OCI-LY7 (cell line): ENCODE data around the gene COL9A3. TPM values are rescaled to one million over a fixed set of nuclear protein-coding genes. Genes with fewer than 3 reads are reported as not detected.

Experiments used
- BruUV-seq: library from RNA; stranded (reverse); fragments of 400-500 nt; replicated peaks from 2 replicates; lab custom pipeline; 2021; lab: Mats Ljungman, UMichigan
- CTCF ChIA-PET: fragments of 300-600 bp; sonication (Branson Sonifier 250); formaldehyde crosslinking; loops from one replicate; lab custom pipeline; 2022; ENCODE audit warnings: antibody characterized with exemption; ENCODE audit not compliant: unreplicated experiment; lab: Charles Lee
- POLR2A ChIA-PET: fragments of 300-600 bp; sonication (Branson Sonifier 250); formaldehyde crosslinking; loops from one replicate; lab custom pipeline; 2022; ENCODE audit warnings: antibody characterized with exemption; lab: Charles Lee
- DNase-seq: peaks from one replicate; pipeline ENCODE4 v3.0.0-alpha.2; 2015; ENCODE audit warnings: low spot score
- H2AFZ ChIP-seq: fragments of 200-600 bp; sonication (generic), shearing (Covaris generic); 2 replicates; pipeline ENCODE4 v1.6.1; 2014; ENCODE audit warnings: mild to moderate bottlenecking, antibody characterized with exemption, low read length, moderate library complexity
- H3K27ac ChIP-seq: fragments of 200-600 bp; sonication (generic); 2 replicates; pipeline ENCODE4 v1.5.1; 2014; ENCODE audit warnings: mixed run types, low read depth, mild to moderate bottlenecking, moderate library complexity, low read length, inconsistent platforms; ENCODE audit not compliant: poor library complexity, severe bottlenecking
- H3K36me3 ChIP-seq: fragments of 200-600 bp; sonication (generic); 2 replicates; pipeline ENCODE4 v1.6.1; 2014; ENCODE audit warnings: mild to moderate bottlenecking, antibody characterized with exemption, low read length, moderate library complexity, mixed read lengths; ENCODE audit not compliant: insufficient read depth
- H3K4me1 ChIP-seq: fragments of 200-600 bp; sonication (generic); 2 replicates; pipeline ENCODE4 v1.5.1; 2014; ENCODE audit warnings: mild to moderate bottlenecking, low read length; ENCODE audit not compliant: insufficient read depth, poor library complexity, severe bottlenecking
- H3K4me2 ChIP-seq: fragments of 200-600 bp; sonication (generic); 2 replicates; pipeline ENCODE4 v1.6.1; 2014; ENCODE audit warnings: mild to moderate bottlenecking, low read length
- H3K4me3 ChIP-seq: fragments of 200-600 bp; sonication (generic); 2 replicates; pipeline ENCODE4 v1.5.1; 2014; ENCODE audit warnings: mild to moderate bottlenecking, low read depth, low read length; ENCODE audit not compliant: poor library complexity, severe bottlenecking
- H3K79me2 ChIP-seq: fragments of 200-600 bp; sonication (generic); 2 replicates; pipeline ENCODE4 v1.6.1; 2016; ENCODE audit warnings: low read depth, mild to moderate bottlenecking, low read length, moderate library complexity, mixed read lengths; ENCODE audit not compliant: insufficient read depth
- H3K9me2 ChIP-seq: fragments of 200-600 bp; sonication (generic); 2 replicates; pipeline ENCODE4 v1.6.1; 2016; ENCODE audit warnings: mild to moderate bottlenecking, low read length, mixed read lengths; ENCODE audit not compliant: insufficient read depth
- H3K9me3 ChIP-seq: fragments of 200-600 bp; sonication (generic); 2 replicates; pipeline ENCODE4 v1.6.1; 2014; ENCODE audit warnings: mild to moderate bottlenecking, mixed run types, low read length, mixed read lengths
- H4K20me1 ChIP-seq: fragments of 200-600 bp; sonication (generic); 2 replicates; pipeline ENCODE4 v1.6.1; 2014; ENCODE audit warnings: mild to moderate bottlenecking, antibody characterized with exemption, low read length, moderate library complexity, mixed read lengths; ENCODE audit not compliant: insufficient read depth
- CTCF ChIP-seq: fragments of 200-600 bp; sonication (generic); conservative IDR thresholded peaks from 2 replicates; pipeline ENCODE4 v1.5.1; 2014; ENCODE audit warnings: mild to moderate bottlenecking, antibody characterized with exemption, low read length, moderate library complexity, mixed read lengths
- EZH2phosphoT487 ChIP-seq: fragments of 200-600 bp; sonication (generic); IDR thresholded peaks from 2 replicates; pipeline ENCODE4 v1.6.1; 2018; ENCODE audit warnings: low read depth, borderline replicate concordance, mild to moderate bottlenecking, mixed run types, antibody characterized with exemption, low read length, moderate library complexity, mixed read lengths
- intact Hi-C: fragments of 100-400 bp; cut with micrococcal nuclease; formaldehyde crosslinking; loops from one replicate; pipeline ENCODE4 v1.10.0; 2022; ENCODE audit not compliant: unreplicated experiment
- total RNA-seq, 2 experiments: library from RNA; depleted of rRNA in 1 of 2; stranded (reverse); fragments of >200 nt in 1 of 2; shearing (Covaris generic) in 1 of 2; gene quantifications; 2 replicates each; pipeline ENCODE4 v1.2.3, GENCODE V29; 2014 to 2022

The COL9A3 gene
- total RNA-seq, 2 experiments from 2014 or later, result 1.7 to 5.2 TPM

DNA sequence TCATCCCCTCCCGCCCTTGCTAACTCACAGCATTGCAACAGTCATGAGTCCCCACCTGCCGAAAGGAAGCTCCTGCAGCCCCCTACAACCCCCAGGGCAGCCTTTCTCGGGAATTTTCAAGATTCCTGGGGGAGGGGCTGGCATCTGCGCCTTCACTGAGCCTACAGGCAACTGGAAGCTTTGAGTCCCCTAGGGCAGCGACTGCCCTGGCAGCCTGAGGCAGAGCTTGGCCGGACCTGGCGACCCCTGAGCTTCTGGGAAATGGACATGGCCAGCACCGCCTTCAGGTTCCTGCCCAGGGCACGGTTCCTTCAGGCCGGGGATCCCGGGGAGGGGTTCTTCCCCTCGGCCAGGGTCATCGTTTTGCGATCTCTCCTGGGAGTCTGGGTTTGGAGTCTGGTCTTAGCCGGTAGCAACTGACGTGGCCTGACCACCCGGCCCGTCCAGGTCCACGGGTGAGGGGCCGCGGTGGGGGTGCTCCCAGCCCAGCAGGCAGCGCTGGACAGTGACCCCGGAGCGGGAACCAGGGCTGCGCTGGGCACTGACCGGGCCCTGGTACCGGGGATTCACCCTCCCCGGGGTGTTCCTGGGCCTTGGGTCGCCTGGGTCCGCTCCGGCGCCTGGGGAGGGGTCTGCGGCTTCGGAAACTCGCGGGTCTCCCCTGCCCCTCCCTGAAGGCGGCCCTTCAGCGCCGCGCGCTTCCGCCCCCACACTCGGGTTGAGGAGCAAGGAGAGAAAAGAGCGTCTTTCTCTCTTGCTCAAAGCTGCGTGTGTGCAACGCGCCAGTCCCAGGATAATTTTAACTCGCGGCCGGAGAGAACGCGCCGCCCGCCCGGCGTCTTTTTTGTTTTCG is 593 bp upstream of the COL9A3 start:
- BruUV-seq, result no TSS peak
- ChIA-PET POLR2A (no interaction called here), CTCF (no interaction called here)

GRCh38 chr20:62817975-62818591 is 1.2 kb downstream of the COL9A3 start:
- TF ChIP-seq CTCF (no peak), EZH2phosphoT487 (no peak)
- Histone ChIP-seq H3K27ac (no peak overlapping the region), H3K4me2 (no peak overlapping the region), H3K4me1 (no peaks in the 10 kb centered on the region), H3K36me3 (peaks cover 8% of the 10 kb centered on the region; the same call in 1 of the 2 replicates), H2AFZ (no peak overlapping the region), H3K79me2 (no peaks in the 10 kb centered on the region), H3K9me3 (no peaks in the 10 kb centered on the region), H3K9me2 (no peaks in the 10 kb centered on the region), H4K20me1 (no peaks in the 10 kb centered on the region), H3K4me3 (no peak overlapping the region)
- CTCF ChIA-PET, result no interaction called here
- no peak for DNase-seq
- BruUV-seq, result no TSS peak
- POLR2A ChIA-PET, result interaction anchor here (0.5 kb wide), 1 partner anchor 136 kb away, joined by 5 read pairs; no protein-coding TSS in a partner anchor
- intact Hi-C loops, result no loop called here

More for the DNA sequence above, 593 bp upstream of the COL9A3 start:
- H3K4me1 ChIP-seq, result no peaks in the 10 kb centered on the region
- no peak overlapping the region for H3K4me3 ChIP-seq
- intact Hi-C loops, result no loop called here
- no peaks in the 10 kb centered on the region for H3K9me2 ChIP-seq
- H3K36me3 ChIP-seq, result peaks cover 23% of the 10 kb centered on the region
- H4K20me1 ChIP-seq, result no peaks in the 10 kb centered on the region
- TF ChIP-seq CTCF (no peak), EZH2phosphoT487 (no peak)
- DNase-seq, result no peak
- H3K79me2 ChIP-seq, result no peaks in the 10 kb centered on the region
- H3K27ac ChIP-seq, result no peak overlapping the region
- no peak overlapping the region for H3K4me2 ChIP-seq
- no peak overlapping the region for H2AFZ ChIP-seq
- no peaks in the 10 kb centered on the region for H3K9me3 ChIP-seq
